HG03469 (cell line): ENCODE measurements around the gene MTARC2.
A peak's percentile ranks its signal among the peaks of the same experiment; 100 is the strongest.

Source experiments
- ATAC-seq: cut with Tn5 transposase; IDR thresholded peaks from one replicate; pipeline ENCODE4 v1.9.1; 2021; ENCODE audit warnings: mild to moderate bottlenecking, moderate library complexity, moderate number of reproducible peaks; ENCODE audit not compliant: unreplicated experiment

The MTARC2 gene

GRCh38 chr1:220767312-220768125 is 19.4 kb downstream of the MTARC2 start:
- ATAC-seq, result no peak

GRCh38 chr1:220768126-220768601 is 20.0 kb downstream of the MTARC2 start:
- ATAC-seq, result no peak

GRCh38 chr1:220769205-220769604 is 21.1 kb downstream of the MTARC2 start:
- no peak for ATAC-seq

DNA sequence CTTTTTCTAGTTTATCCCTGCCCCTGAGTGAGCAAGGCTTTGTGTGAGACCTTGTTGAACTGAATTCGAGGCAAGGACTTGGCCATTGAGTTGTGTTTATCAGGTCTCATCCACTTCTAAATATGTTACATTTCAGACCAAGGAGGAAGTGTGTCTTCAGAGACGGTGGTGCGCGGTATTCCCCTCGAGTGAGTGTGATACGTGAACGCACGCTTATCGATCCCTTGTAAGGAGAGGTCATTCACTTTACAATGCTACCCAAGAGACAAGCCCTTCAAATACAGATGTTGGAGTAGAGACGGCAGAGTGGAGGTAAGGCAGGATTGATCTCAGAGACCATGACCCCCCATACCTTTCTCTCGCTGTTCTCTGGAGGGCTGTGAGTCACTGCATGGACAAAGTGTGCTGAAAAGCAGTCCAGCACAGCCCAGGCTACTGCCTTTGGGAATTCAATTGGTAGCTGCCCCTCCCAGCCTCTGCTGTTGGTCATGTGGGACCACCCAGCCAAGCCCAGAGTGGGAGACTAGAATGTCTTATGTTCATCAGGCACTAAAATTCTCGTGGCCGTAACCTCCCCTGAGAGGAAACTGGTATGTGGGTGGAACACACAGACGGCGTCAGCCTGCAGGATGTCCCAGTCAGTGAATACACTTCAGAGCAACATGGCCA is 22.3 kb downstream of the MTARC2 start:
- peak; percentile 73 for ATAC-seq

DNA sequence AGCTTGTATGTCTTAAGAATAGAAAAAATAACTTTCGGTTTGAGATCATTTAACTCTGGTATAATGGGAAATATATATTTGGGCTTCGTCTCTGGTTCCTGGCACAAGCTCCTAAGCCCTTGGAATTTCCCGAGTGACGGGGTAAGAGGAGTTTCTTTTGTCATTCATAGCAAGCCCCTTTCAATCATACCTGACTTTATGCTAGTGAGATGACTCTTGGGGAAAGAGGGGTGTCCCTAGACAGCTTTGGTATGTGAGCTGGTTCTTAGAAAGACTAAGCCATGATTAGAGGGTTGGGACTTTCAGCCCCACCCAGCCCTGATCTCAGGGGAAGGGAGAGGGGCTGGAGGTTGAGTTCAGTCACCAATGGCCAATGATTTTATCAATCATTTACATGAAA is 24.7 kb downstream of the MTARC2 start:
- ATAC-seq, result no peak

DNA sequence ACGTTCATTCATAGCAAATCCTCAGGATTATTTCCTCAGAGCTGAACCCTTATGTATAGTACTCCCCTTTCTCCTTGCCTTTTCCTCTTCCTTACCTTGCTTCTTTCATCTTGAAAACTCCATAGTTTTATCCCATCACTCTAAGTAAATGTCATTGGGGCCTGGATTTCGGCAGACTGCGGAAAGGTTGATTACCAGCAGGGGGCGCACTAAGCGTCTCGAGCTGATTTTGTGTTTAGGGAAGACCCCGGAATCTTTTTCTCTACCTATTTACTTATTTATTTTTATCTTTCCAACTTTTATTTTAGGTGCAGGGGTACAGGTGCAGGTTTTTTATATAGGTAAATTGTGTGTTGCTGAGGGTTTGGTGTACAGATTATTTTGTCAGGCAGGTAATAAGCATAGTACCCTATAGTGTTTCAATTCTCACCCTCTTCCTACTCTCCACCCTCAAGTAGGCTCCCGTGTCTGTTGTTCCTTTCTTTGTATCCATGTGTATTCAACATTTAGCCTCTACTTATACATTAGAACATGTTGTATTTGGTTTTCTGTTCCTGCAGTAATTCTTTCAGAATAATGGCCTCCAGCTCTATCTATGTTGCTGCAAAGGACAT is 27.2 kb downstream of the MTARC2 start:
- ATAC-seq, result no peak

- no peak for ATAC-seq
Observed at GRCh38 chr1:220776254-220776653, 28.1 kb downstream of the MTARC2 start.

DNA sequence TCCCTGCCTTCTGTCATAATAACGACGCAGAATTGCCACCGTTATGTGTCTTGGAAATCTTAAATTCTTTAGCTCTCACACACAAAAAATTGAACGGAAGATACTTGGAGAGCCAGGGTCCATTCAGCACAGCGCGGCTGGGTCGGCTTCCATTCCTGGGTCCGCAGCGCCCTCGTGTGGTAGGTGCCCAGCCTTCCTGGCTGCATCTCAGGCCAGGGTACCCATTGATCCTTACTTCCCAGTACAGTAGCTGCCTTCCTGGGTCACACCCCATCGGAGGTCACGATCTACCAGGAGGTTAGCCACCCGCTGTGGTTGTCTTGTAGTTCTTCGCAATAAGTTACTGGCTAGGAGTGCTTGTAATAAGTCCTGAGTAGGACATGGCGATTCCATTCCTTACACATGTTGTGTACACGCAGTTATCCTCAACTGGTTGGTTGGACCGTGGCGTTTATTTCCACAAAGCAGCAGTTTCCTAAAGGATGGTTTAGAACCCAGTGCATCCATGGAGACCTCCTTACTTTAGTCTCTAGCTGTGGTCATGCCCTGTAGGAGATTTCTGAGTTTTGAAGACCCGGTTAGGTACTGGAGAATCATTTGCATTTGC is 28.7 kb downstream of the MTARC2 start:
- peak; percentile 75 for ATAC-seq

- ATAC-seq, result no peak
Observed at GRCh38 chr1:220783453-220783852, 35.3 kb downstream of the MTARC2 start.

- ATAC-seq, result no peak
Observed at GRCh38 chr1:220784751-220785150, 36.6 kb downstream of the MTARC2 start.

DNA sequence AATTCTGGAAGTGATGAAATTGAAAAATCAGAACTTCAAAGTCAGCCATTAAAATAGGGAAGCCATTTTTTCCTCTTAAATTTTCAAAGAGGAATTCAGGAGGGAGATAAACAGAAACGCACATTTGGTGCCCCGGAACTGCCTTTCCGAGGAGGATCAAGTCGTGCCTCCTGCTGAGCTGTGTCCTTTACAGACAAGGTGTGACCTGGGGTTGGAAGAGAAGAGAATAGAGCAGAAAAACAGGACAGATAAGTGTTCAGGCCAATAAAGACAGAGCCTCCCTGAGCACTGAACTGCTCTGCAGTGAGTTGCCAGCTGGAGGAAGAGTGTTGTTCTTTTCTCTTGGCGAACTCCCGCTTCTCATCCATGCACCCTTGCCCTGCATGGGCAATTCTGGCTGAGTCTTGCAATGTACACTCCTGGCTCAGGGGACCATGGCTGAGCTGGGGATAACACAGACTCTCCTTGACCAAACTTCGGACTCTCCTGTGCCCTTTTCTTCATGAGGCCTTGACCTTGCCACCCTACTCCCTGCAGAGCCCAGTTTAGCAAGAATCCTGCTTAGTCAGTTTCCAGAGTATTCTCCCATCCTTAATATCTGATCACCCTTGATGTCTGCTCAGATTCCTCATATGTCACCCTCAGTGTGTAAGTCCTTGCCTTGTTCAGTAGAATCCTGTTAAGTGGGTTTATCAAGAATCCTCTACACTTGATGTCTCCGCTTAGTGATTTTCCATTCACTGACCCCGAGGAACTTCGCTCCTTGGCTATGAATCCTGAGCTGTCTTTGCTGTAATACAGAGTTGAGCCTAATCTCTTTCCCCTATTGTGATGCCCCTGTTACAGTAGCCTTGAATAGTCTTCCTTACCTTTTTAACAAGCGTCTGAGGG is 37.3 kb downstream of the MTARC2 start:
- ATAC-seq, result no peak

DNA sequence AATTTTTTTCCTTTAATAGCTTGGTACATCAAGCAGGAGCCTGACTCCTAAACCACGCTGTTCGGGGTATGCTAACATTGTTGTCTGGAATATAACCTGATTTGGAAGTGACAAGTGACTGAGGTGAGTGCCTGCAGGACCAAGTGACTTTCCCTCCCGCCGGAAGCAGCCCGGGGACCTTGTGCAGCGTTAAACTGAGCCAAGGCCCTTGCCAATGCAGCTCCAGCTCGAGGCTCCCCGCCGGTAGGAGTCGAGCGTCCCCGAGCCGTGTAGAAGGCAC is 37.9 kb downstream of the MTARC2 start:
- no peak for ATAC-seq

DNA sequence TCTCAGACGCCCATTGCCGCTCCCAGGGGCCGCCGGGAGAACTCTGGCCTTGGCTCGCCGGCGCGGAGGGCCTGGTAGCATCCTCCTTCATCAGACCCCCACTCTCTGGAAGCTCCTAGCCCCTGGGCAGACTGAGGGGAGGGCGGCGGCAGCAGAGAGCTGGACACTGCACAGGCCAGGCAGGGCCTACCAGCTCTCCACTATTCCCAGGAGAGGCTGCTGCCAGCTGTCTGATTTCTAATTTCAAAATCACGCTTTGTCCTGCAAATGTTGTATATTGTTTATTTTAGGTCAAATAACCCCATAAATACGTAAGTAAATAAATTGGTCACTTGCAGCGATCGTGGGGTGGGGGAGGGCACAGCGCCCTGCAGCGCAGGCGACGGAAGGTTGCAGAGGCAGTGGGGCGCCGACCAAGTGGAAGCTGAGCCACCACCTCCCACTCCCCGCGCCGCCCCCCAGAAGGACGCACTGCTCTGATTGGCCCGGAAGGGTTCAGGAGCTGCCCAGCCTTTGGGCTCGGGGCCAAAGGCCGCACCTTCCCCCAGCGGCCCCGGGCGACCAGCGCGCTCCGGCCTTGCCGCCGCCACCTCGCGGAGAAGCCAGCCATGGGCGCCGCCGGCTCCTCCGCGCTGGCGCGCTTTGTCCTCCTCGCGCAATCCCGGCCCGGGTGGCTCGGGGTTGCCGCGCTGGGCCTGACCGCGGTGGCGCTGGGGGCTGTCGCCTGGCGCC is 38.4 kb downstream of the MTARC2 start, which contains the start of gene MTARC1:
TSS of gene MTARC1 (plus strand) at position 577 of the 732 bp plus-strand sequence. CDS start at position 609, 32 bp downstream.
- peak; percentile 42 for ATAC-seq

DNA sequence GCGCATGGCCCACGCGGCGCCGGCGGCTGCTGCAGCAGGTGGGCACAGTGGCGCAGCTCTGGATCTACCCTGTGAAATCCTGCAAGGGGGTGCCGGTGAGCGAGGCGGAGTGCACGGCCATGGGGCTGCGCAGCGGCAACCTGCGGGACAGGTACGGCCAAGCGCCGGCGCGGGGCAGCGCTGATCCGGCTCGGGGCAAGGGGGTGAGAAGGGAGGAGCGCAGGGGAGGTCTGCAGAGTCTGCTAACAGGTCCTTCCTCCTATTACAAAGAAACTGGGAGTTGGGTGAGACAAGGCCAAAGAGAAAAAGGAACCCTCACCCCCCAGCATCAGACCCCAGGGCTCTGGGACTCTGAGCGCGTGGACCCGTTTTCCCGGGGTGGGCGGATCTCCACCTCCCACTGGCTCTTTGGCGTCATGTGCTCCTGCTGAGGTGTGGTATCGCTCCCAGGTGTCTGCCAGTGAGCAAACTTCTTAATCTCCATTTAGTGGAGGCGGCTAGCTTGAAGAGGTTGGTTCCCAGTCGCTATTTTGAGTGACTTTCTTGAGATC is 39.0 kb downstream of the MTARC2 start:
- peak; percentile 24 for ATAC-seq

DNA sequence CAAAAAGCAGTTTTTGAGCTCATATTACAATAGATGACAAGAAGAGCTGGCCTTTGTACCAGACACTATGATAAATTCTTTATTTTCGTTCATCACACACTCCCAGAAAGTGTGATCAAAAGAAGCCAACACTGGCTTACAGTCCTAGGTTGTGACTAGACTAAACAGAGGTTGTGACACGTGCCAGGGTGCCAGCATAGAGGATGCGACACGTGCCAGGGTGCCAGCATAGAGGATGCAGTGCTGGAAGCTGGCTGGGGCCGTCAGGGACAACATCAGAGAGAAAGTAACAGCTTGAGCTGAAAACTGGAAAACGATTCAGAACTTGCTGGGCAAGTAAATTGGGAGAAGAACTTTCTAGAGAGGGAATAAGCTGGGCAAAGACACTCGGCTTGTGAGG is 40.8 kb downstream of the MTARC2 start:
- no peak for ATAC-seq

DNA sequence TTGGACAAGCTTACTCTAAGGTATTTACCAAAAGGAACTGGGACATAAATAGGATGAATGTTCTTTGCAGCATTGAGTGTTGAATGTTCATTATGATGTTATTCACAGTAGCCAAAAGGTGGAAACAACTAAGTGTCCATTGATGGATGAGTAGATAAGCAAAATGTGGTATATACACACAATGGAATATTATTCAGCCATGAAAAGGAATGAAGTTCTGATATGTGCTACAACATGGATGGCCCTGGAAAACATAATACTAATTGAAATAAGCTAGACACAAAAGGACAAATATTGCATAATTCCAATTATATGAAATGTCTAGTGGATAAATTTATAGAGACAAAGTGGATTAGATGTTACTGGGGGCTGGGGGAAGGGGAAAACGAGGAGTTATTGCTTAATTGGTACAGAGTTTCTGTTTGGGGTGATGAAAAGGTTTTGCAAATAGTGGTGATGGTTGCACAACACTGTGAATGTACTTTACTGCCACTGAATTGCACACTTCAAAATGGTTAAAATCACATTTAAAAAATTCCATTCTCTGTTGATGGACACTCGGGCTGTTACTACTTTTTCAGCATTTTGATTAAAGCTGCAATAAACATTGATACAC is 41.5 kb downstream of the MTARC2 start:
- no peak for ATAC-seq

GRCh38 chr1:220791285-220791684 is 43.2 kb downstream of the MTARC2 start:
- ATAC-seq, result no peak

DNA sequence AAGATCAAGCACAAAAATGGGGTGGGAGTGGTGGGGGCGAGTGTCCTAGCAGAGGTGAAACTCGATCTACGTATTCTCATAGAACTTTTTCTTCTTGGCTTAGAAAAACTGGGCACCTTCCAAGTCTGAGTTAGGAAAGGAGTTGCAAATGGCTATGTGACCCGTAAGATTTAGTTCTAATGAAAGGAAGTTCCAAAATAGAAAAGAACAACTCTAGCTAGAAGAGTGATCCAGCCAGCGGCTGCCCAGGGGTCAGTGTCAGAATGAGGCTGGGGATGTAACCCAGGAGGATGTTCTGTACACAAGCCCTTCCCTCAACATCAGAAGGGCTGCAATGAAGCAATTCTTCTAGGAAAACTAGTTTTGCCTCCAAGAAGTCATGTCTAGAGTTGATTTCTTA is 43.8 kb downstream of the MTARC2 start:
- ATAC-seq, result no peak

- no peak for ATAC-seq
Observed at GRCh38 chr1:220796530-220796929, 48.4 kb downstream of the MTARC2 start.
